Esophagus muscularis mucosa (tissue), 2 donors: ENCODE results near the gene DCP1A.

Experiments used
- POLR2A ChIP-seq: fragments of 450-650 bp; IDR thresholded peaks from one replicate; pipeline ENCODE4 v1.6.1; 2017; ENCODE audit warnings: antibody characterized with exemption, moderate library complexity, mild to moderate bottlenecking, low read depth
- POLR2AphosphoS5 ChIP-seq, 2 donors: sonication (generic); formaldehyde crosslinking; IDR thresholded peaks; one replicate each; pipeline ENCODE4 v1.6.1; 2017; ENCODE audit warnings: antibody characterized with exemption in 2 of 2

GRCh38 chr3:53287131-53287629, 60.2 kb downstream of the DCP1A start:
- TF ChIP-seq POLR2AphosphoS5 (IDR thresholded peaks at IDR 0.05) (no peak), POLR2A (no peak)
